NT2/D1 (cell line): ENCODE results near the gene RXYLT1.

Experiments used
- SUZ12 ChIP-seq: IDR thresholded peaks from 2 replicates; pipeline ENCODE4 v1.6.1; 2011; ENCODE audit not compliant: insufficient read length, insufficient read depth; ENCODE audit errors: extremely low read depth
- ZNF274 ChIP-seq: IDR thresholded peaks from 2 replicates; pipeline ENCODE4 v1.6.1; 2011; ENCODE audit warnings: mild to moderate bottlenecking, low read depth, low read length

GRCh38 chr12:63770375-63770774 lies 9.3 kb upstream of the RXYLT1 start:
- no peak for TF ChIP-seq SUZ12
- no peak for TF ChIP-seq ZNF274
